ENCODE data around the gene TLE1.

Gene TLE1

DNA sequence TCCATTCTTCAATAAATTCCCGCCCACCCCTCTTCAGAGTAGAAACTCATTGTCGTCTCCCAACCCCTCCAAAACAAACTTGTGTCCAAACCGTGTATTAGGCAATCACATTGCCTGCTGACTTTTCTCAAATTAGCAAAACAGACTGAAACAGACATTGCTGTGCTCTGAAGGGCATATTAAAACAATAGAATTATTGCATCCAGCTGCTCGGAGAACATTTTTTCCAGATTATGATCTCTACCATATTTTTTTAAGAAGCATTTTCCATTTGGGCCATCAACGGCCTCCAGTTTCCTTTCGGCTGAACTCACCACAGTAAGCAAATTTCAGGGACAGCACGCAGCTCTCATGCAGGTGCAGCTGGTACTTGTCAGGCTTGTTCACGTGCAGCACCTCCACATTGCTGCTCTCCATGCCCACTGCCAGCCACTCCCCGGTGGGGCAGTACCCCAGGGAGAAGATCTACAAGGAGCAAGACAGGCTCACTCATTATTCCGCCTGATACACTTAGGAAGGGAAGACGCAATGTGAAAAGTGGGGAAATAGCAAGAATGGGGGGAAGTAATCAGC is 104.1 kb downstream of the TLE1 start:
- TF ChIP-seq POLR2AphosphoS5 (IDR thresholded peaks at IDR 0.05; ENCODE audit: low read depth) = no peak
- no peak overlapping the region for H3K4me3 ChIP-seq (replicated peaks; ENCODE audit: insufficient read depth, low read length)
- H3K27ac ChIP-seq (replicated peaks) = no peak overlapping the region
- DNase-seq (ENCODE audit: low read depth in 1 of 2, low spot score in 1 of 2) = no peak
- no peaks in the 10 kb centered on the region for H3K27me3 ChIP-seq (ENCODE audit: insufficient read depth, poor library complexity, severe bottlenecking)

DNA sequence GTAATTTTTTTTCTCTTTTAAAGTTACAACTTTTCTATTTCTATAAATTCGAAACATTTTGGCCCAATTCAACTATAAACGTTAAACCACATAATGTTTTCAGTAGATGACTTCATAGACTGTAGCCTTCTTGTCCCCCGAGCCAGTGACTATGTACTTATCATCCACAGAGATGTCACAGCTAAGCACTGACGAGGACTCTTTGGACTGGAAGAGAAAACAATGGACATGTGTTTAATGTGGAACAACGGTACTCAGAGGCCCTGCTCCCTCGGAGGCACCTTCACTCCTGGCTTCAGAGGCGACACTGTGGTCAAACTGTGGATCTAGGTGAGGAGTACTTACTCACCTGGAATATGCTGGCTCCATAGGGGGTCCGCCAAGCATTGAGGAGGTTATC is 105.2 kb downstream of the TLE1 start:
- no peaks in the 10 kb centered on the region for H3K27me3 ChIP-seq (ENCODE audit: insufficient read depth, poor library complexity, severe bottlenecking)

DNA sequence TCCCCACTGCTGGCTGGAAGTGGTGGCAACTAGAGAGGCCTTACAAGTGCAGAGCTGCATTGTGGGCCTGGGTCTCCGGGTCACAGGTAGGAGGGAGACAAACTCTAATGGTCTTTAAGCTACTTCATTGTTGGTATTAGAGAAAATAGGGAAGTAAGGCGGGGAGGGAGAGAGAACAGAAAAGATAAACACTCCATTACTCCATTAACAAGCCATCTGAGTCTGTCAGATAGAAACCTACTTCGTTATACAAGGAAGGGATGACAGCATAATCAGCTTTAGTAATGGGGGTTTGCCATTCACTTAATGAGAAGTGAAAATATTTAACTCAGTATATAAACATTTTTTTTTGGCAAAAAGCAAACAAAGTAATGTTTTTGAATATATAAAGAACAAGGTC is 107.4 kb downstream of the TLE1 start:
- Histone ChIP-seq H3K27ac (replicated peaks) (no peak overlapping the region), H3K27me3 (ENCODE audit: insufficient read depth, poor library complexity, severe bottlenecking) (no peaks in the 10 kb centered on the region), H3K4me3 (replicated peaks; ENCODE audit: insufficient read depth, low read length) (no peak overlapping the region)
- no peak for DNase-seq (ENCODE audit: low read depth in 1 of 2, low spot score in 1 of 2)
- TF ChIP-seq POLR2AphosphoS5 (IDR thresholded peaks at IDR 0.05; ENCODE audit: low read depth) = no peak
- no peak for TF ChIP-seq GABPA (IDR thresholded peaks at IDR 0.05; ENCODE audit: low read depth)
- TF ChIP-seq, protein P1, sequence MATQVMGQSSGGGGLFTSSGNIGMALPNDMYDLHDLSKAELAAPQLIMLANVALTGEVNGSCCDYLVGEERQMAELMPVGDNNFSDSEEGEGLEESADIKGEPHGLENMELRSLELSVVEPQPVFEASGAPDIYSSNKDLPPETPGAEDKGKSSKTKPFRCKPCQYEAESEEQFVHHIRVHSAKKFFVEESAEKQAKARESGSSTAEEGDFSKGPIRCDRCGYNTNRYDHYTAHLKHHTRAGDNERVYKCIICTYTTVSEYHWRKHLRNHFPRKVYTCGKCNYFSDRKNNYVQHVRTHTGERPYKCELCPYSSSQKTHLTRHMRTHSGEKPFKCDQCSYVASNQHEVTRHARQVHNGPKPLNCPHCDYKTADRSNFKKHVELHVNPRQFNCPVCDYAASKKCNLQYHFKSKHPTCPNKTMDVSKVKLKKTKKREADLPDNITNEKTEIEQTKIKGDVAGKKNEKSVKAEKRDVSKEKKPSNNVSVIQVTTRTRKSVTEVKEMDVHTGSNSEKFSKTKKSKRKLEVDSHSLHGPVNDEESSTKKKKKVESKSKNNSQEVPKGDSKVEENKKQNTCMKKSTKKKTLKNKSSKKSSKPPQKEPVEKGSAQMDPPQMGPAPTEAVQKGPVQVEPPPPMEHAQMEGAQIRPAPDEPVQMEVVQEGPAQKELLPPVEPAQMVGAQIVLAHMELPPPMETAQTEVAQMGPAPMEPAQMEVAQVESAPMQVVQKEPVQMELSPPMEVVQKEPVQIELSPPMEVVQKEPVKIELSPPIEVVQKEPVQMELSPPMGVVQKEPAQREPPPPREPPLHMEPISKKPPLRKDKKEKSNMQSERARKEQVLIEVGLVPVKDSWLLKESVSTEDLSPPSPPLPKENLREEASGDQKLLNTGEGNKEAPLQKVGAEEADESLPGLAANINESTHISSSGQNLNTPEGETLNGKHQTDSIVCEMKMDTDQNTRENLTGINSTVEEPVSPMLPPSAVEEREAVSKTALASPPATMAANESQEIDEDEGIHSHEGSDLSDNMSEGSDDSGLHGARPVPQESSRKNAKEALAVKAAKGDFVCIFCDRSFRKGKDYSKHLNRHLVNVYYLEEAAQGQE (IDR thresholded peaks at IDR 0.05; ENCODE audit: insufficient replicate concordance, low read depth) = no peak
- no peak for TF ChIP-seq SPI1 (IDR thresholded peaks at IDR 0.05; ENCODE audit: borderline replicate concordance, low read depth)
- TF ChIP-seq, protein P2, sequence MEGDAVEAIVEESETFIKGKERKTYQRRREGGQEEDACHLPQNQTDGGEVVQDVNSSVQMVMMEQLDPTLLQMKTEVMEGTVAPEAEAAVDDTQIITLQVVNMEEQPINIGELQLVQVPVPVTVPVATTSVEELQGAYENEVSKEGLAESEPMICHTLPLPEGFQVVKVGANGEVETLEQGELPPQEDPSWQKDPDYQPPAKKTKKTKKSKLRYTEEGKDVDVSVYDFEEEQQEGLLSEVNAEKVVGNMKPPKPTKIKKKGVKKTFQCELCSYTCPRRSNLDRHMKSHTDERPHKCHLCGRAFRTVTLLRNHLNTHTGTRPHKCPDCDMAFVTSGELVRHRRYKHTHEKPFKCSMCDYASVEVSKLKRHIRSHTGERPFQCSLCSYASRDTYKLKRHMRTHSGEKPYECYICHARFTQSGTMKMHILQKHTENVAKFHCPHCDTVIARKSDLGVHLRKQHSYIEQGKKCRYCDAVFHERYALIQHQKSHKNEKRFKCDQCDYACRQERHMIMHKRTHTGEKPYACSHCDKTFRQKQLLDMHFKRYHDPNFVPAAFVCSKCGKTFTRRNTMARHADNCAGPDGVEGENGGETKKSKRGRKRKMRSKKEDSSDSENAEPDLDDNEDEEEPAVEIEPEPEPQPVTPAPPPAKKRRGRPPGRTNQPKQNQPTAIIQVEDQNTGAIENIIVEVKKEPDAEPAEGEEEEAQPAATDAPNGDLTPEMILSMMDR (IDR thresholded peaks at IDR 0.05; ENCODE audit: insufficient read depth, low read length) = no peak

More for the DNA sequence above, 105.2 kb downstream of the TLE1 start:
- Histone ChIP-seq H3K4me3 (replicated peaks; ENCODE audit: insufficient read depth, low read length) (no peak overlapping the region), H3K27ac (replicated peaks) (no peak overlapping the region)
- TF ChIP-seq GABPA (IDR thresholded peaks at IDR 0.05; ENCODE audit: low read depth) = no peak
- no peak for TF ChIP-seq SPI1 (IDR thresholded peaks at IDR 0.05; ENCODE audit: borderline replicate concordance, low read depth)
- TF ChIP-seq, protein P1 (IDR thresholded peaks at IDR 0.05; ENCODE audit: insufficient replicate concordance, low read depth) = no peak
- TF ChIP-seq, protein P2 (IDR thresholded peaks at IDR 0.05; ENCODE audit: insufficient read depth, low read length) = no peak
- no peak for TF ChIP-seq POLR2AphosphoS5 (IDR thresholded peaks at IDR 0.05; ENCODE audit: low read depth)
- DNase-seq (ENCODE audit: low read depth in 1 of 2, low spot score in 1 of 2) = no peak

DNA sequence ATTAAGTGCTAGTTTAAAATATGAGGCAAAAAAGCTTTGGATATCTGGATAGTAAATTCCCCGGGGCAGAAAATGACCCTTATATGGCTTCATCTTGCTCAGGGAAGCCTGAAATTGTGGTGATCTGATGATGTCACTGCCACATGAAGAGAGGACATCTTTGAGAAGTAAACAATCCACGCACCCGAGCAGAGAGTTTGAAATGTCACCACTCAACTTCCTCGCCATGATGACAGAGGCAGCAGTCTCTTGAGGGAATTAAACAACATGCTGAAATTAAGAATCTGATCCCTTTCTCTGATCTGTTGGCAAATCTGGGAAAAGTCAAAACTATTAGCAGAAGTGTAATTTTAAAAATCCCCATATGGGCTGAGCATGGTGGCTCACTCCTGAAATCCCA is 110.0 kb downstream of the TLE1 start:
- Histone ChIP-seq H3K4me3 (replicated peaks; ENCODE audit: insufficient read depth, low read length) (no peak overlapping the region), H3K27ac (replicated peaks) (no peak overlapping the region), H3K27me3 (ENCODE audit: insufficient read depth, poor library complexity, severe bottlenecking) (no peaks in the 10 kb centered on the region)
- TF ChIP-seq, protein P2 (IDR thresholded peaks at IDR 0.05; ENCODE audit: insufficient read depth, low read length) = no peak
- TF ChIP-seq POLR2AphosphoS5 (IDR thresholded peaks at IDR 0.05; ENCODE audit: low read depth) (no peak), GABPA (IDR thresholded peaks at IDR 0.05; ENCODE audit: low read depth) (no peak), SPI1 (IDR thresholded peaks at IDR 0.05; ENCODE audit: borderline replicate concordance, low read depth) (no peak)
- TF ChIP-seq, protein P1 (IDR thresholded peaks at IDR 0.05; ENCODE audit: insufficient replicate concordance, low read depth) = no peak
- no peak for DNase-seq (ENCODE audit: low read depth in 1 of 2, low spot score in 1 of 2)
